Measurements from ENCODE around the gene POC1A.

POC1A gene

GRCh38 chr3:52069135-52069534 is 85.1 kb downstream of the POC1A start:
- no peak for TF ChIP-seq CTCF (IDR thresholded peaks at IDR 0.05; ENCODE audit: low read depth, low read length)
- H3K4me3 ChIP-seq (ENCODE audit: low read depth, low read length), result no peak overlapping the region

GRCh38 chr3:52068730-52069129 is 85.5 kb downstream of the POC1A start:
- no peak for TF ChIP-seq CTCF (IDR thresholded peaks at IDR 0.05; ENCODE audit: low read depth, low read length)
- H3K4me3 ChIP-seq (ENCODE audit: low read depth, low read length), result no peak overlapping the region

GRCh38 chr3:52068055-52068571 is 86.1 kb downstream of the POC1A start:
- no peak overlapping the region for H3K4me3 ChIP-seq (ENCODE audit: low read depth, low read length)
- TF ChIP-seq CTCF (IDR thresholded peaks at IDR 0.05; ENCODE audit: low read depth, low read length), result no peak

GRCh38 chr3:52067526-52067925 is 86.7 kb downstream of the POC1A start:
- no peak overlapping the region for H3K4me3 ChIP-seq (ENCODE audit: low read depth, low read length)
- TF ChIP-seq CTCF (IDR thresholded peaks at IDR 0.05; ENCODE audit: low read depth, low read length), result no peak

GRCh38 chr3:52067046-52067445 is 87.2 kb downstream of the POC1A start:
- H3K4me3 ChIP-seq (ENCODE audit: low read depth, low read length), result no peak overlapping the region
- TF ChIP-seq CTCF (IDR thresholded peaks at IDR 0.05; ENCODE audit: low read depth, low read length), result no peak

- no peak for TF ChIP-seq CTCF (IDR thresholded peaks at IDR 0.05; ENCODE audit: low read depth, low read length)
Observed at GRCh38 chr3:52065264-52065756, 88.9 kb downstream of the POC1A start.

GRCh38 chr3:52064561-52064960 is 89.7 kb downstream of the POC1A start:
- H3K4me3 ChIP-seq (ENCODE audit: low read depth, low read length), result no peak overlapping the region
- TF ChIP-seq CTCF (IDR thresholded peaks at IDR 0.05; ENCODE audit: low read depth, low read length), result no peak

More at GRCh38 chr3:52065264-52065756, 88.9 kb downstream of the POC1A start:
- no peak overlapping the region for H3K4me3 ChIP-seq (ENCODE audit: low read depth, low read length)

All from WI38 (cell line).